GM18505 (cell line): ENCODE measurements around the gene SHANK1.

Experiments
- ATAC-seq: cut with Tn5 transposase; IDR thresholded peaks from one replicate; pipeline ENCODE4 v1.9.1; 2021; ENCODE audit not compliant: unreplicated experiment
- POLR2A ChIP-seq: IDR thresholded peaks from 4 replicates; pipeline ENCODE4 v1.6.1; 2011; ENCODE audit warnings: borderline replicate concordance; ENCODE audit not compliant: insufficient read depth, insufficient read length; ENCODE audit errors: extremely low read depth

The SHANK1 gene

GRCh38 chr19:50697414-50698124 lies 22.0 kb downstream of the SHANK1 start:
- ATAC-seq, result no peak
- no peak for TF ChIP-seq POLR2A

GRCh38 chr19:50696094-50696483 lies 23.5 kb downstream of the SHANK1 start:
- no peak for ATAC-seq
- no peak for TF ChIP-seq POLR2A

GRCh38 chr19:50695251-50696093 lies 24.1 kb downstream of the SHANK1 start:
- TF ChIP-seq POLR2A, result no peak
- ATAC-seq, result no peak

GRCh38 chr19:50694815-50695145 lies 24.8 kb downstream of the SHANK1 start:
- TF ChIP-seq POLR2A, result no peak
- ATAC-seq, result no peak

- no peak for ATAC-seq
- no peak for TF ChIP-seq POLR2A
These were observed 26.3 kb downstream of the SHANK1 start for GRCh38 chr19:50693064-50693975.

GRCh38 chr19:50690439-50690838 lies 29.2 kb downstream of the SHANK1 start:
- no peak for TF ChIP-seq POLR2A
- no peak for ATAC-seq

- no peak for ATAC-seq
- TF ChIP-seq POLR2A, result no peak
These were observed 30.8 kb downstream of the SHANK1 start for GRCh38 chr19:50688766-50689165.

- TF ChIP-seq POLR2A, result no peak
- ATAC-seq, result no peak
These were observed 33.1 kb downstream of the SHANK1 start for GRCh38 chr19:50686310-50687032.

GRCh38 chr19:50679177-50680125 lies 40.2 kb downstream of the SHANK1 start:
- TF ChIP-seq POLR2A, result no peak
- ATAC-seq, result peak; percentile 81

- no peak for ATAC-seq
- TF ChIP-seq POLR2A, result no peak
These were observed 41.3 kb downstream of the SHANK1 start for GRCh38 chr19:50678323-50678722.

- TF ChIP-seq POLR2A, result no peak
- ATAC-seq, result no peak
These were observed 42.0 kb downstream of the SHANK1 start for GRCh38 chr19:50677636-50678035.
